Right lobe of liver (tissue), 6 donors: ENCODE measurements around the gene NLGN4X. TPM values are rescaled to one million over a fixed set of nuclear protein-coding genes. Genes with fewer than 3 reads are reported as not detected.

Source experiments
- ATAC-seq, 4 donors: fragments of 200-7000 bp; cut with Tn5 transposase; one replicate each; pipeline ENCODE4 v1.9.1; 2020; ENCODE audit warnings: mild to moderate bottlenecking in 4 of 4, moderate library complexity in 4 of 4
- DNase-seq, 3 donors: peaks; one replicate each; pipeline ENCODE4 v3.0.0-alpha.2; 2020
- H3K27ac ChIP-seq, 3 donors: fragments of 200-600 bp; one replicate each; pipeline ENCODE4 v1.8.0; 2022
- H3K27me3 ChIP-seq, 2 donors: fragments of 200-600 bp; one replicate each; pipeline ENCODE4 v1.8.0; 2022
- H3K36me3 ChIP-seq, 4 donors: fragments of 200-600 bp; sonication (generic) in 1 of 4; one replicate each; pipeline versions ENCODE4 v1.5.1 to v1.8.0; 2017 to 2022; ENCODE audit warnings: control low read depth in 1 of 4
- H3K4me1 ChIP-seq, 4 donors: fragments of 200-600 bp; sonication (generic) in 1 of 4; one replicate each; pipeline versions ENCODE4 v1.5.1 to v1.8.0; 2017 to 2022; ENCODE audit warnings: control low read depth in 1 of 4
- H3K4me3 ChIP-seq, 3 donors: fragments of 200-600 bp; one replicate each; pipeline ENCODE4 v1.8.0; 2022
- H3K9me3 ChIP-seq, 4 donors: fragments of 200-600 bp; sonication (generic) in 1 of 4; one replicate each; pipeline versions ENCODE4 v1.5.1 to v1.8.0; 2017 to 2022; ENCODE audit warnings: control low read depth in 1 of 4
- CTCF ChIP-seq, 4 donors: fragments of 200-600 bp in 3 of 4; fragments of 450-650 bp in 1 of 4; IDR thresholded peaks; one replicate each; pipeline versions ENCODE4 v1.5.1 to v1.8.0; 2016 to 2022; ENCODE audit warnings: antibody characterized with exemption in 4 of 4, mild to moderate bottlenecking in 2 of 4
- POLR2A ChIP-seq: fragments of 450-650 bp; IDR thresholded peaks from one replicate; pipeline ENCODE4 v1.6.1; 2017; ENCODE audit warnings: antibody characterized with exemption, mild to moderate bottlenecking
- WGBS: methylation state at CpG from one replicate; pipeline ENCODE4 v1.1.6; 2018; ENCODE audit warnings: low coverage, low lambda C conversion rate; ENCODE audit not compliant: insufficient coverage; ENCODE audit errors: missing lambda C conversion rate; 5-methylcytosine and 5-hydroxymethylcytosine counted together
- intact Hi-C, 2 donors: fragments of 100-400 bp; cut with DNase I; formaldehyde crosslinking; loops; one replicate each; pipeline versions ENCODE4 v1.11.2 to v1.14.1; 2022
- total RNA-seq, 6 experiments: library from RNA; depleted of rRNA in 2 of 6; stranded (reverse); fragments of >200 nt in 2 of 6; fragmentation: NEBNext Ultra II Directional in 3 of 6; extraction: Animal tissue kit (Norgen Biotek cat#: 25700) in 3 of 6; gene quantifications; one replicate each; pipeline versions ENCODE4 v1.1.0 to v1.2.4, GENCODE V29; 2016 to 2023
- donor health status: DM: no; HTN: yes; CAD: no.
- donor health status: DM: no; HTN: no; CAD: no.
- donor health status: DM: no; HTN: no; CAD: no.
- donor health status: DM: no; HTN: yes; CAD: no.
- donor health status: DM: no; HTN: yes; CAD: no.

NLGN4X gene
- total RNA-seq, 6 experiments from 2014 or later = 0.51 to 1.5 (median 1.1) TPM

DNA sequence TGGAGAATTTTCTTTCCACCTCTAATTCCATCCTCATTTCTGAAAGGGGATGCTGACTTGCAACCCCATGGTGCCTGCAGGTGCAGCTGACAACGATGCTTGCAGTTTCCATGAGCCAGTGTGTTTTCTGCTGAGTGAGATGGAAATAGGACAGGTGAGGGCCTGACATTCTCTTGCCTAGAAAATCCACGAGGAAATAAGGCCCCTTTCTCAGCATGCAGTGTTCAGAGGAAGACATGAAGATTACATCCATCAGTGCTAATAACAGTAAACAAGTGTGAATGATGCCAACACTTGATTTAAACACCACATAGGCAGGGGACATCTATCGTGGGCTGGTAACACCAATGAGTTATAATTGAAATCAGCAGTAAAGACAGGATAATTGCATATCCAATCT lies 237.3 kb downstream of the NLGN4X start:
- no peaks in the 10 kb centered on the region for H3K27me3 ChIP-seq
- TF ChIP-seq CTCF (IDR thresholded peaks at IDR 0.05) = no peak
- no peak for TF ChIP-seq POLR2A
- no peaks in the 10 kb centered on the region for H3K9me3 ChIP-seq
- no peak overlapping the region for H3K4me3 ChIP-seq
- H3K27ac ChIP-seq = no peak overlapping the region
- DNase-seq = no peak
- no peaks in the 10 kb centered on the region for H3K36me3 ChIP-seq
- H3K4me1 ChIP-seq = no peaks in the 10 kb centered on the region
- ATAC-seq = no peak
- WGBS = 40% methylated on average over 3 of the region's 3 CpGs
- intact Hi-C loops = no loop called here

DNA sequence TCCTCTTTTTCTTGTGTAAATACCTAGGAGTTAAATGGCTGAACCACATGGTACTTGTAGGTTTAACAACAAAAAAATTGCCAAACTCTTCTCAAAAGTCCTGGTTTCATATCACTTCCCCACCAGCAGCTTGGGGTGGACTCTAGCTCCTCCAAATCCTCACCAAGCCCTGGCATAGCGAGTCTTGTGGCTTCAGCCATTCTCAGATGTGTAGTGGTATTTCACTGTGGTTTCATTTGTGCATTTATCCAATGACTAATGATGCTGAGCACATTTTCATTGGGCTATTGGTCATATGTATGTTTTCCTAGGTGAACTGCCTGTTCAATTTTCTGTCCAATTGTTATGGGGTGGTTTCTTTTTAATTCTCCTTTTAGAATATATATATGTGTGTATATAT lies 249.3 kb downstream of the NLGN4X start:
- no peaks in the 10 kb centered on the region for H3K9me3 ChIP-seq
- DNase-seq (no peak), ATAC-seq (no peak)
- peaks cover 0 to 5% of the 10 kb centered on the region in 2 donors for H3K27me3 ChIP-seq
- H3K4me3 ChIP-seq = no peak overlapping the region
- TF ChIP-seq POLR2A (no peak), CTCF (IDR thresholded peaks at IDR 0.05) (no peak)
- no peaks in the 10 kb centered on the region for H3K4me1 ChIP-seq
- 36% methylated on average over 1 of the region's 1 CpG for WGBS
- intact Hi-C loops = no loop called here
- no peaks in the 10 kb centered on the region for H3K36me3 ChIP-seq
- H3K27ac ChIP-seq = no peak overlapping the region

DNA sequence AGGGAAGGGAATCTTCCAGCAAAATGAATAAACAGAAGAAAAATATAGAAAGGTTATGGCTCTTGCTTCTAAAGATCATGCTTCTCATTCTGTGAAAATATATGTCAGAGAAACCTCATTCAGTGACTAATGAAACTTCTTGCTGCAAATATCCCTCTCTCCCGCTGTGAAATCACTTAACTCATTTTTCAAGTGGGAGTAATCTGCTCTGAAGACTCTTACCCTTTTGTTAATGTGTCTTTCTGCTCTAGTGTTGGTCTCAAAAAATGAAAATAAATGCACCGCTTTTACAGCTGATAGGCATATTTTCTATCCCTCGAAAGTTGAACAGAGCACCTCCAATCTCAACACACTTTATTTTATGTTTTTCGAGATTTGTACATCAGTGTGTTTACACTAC lies 252.3 kb downstream of the NLGN4X start:
- no peak overlapping the region for H3K27ac ChIP-seq
- DNase-seq (no peak), ATAC-seq (no peak)
- no peaks in the 10 kb centered on the region for H3K9me3 ChIP-seq
- H3K4me3 ChIP-seq = no peak overlapping the region
- intact Hi-C loops = no loop called here
- H3K36me3 ChIP-seq = no peaks in the 10 kb centered on the region
- no peaks in the 10 kb centered on the region for H3K4me1 ChIP-seq
- TF ChIP-seq POLR2A (no peak), CTCF (IDR thresholded peaks at IDR 0.05) (no peak)
- 57% methylated on average over 4 of the region's 4 CpGs for WGBS
- peaks cover 0 to 5% of the 10 kb centered on the region in 2 donors for H3K27me3 ChIP-seq

DNA sequence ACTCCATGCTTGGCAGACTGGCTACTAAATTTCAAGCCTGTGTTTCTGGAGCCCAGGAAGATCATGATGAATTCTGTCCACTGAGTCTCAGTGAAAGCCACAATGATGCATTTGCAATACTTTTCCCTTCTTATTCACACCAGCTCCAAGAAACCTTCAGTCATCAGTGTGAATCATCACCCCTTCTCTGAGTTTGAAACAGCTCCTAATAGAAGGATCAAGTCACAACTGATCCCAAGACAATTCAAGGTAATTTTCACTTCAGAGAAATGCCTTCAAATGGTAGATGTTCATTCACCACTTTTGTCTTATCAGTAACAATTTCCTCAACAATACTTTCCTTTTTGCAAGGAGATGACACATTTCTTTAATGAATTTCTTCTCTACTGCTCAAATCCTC lies 257.4 kb downstream of the NLGN4X start:
- TF ChIP-seq POLR2A (no peak), CTCF (IDR thresholded peaks at IDR 0.05) (no peak)
- DNase-seq (no peak), ATAC-seq (no peak)
- Histone ChIP-seq H3K9me3 (no peaks in the 10 kb centered on the region), H3K4me3 (no peak overlapping the region), H3K4me1 (no peaks in the 10 kb centered on the region), H3K27ac (no peak overlapping the region), H3K36me3 (no peaks in the 10 kb centered on the region), H3K27me3 (no peaks in the 10 kb centered on the region)
- intact Hi-C loops = no loop called here

DNA sequence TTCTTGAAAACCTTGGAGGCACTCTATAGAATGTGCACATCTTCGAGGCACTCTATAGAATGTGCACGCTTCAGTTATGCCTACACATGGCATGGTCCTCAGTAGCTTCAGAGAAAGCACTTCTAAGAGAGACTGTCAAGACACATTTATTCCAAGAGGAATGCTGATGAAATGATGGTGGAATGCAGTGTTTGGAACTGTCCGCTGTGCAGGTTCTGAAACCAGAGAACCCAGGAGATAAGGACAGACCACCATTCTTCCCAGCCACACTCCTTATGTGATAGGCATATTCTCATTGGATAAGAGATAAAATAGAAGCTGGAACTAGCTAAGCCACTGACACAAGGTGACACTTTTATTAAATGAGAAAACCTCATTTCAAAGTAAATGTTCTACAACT lies 263.3 kb downstream of the NLGN4X start:
- Histone ChIP-seq H3K4me1 (no peaks in the 10 kb centered on the region), H3K27me3 (no peaks in the 10 kb centered on the region), H3K9me3 (no peaks in the 10 kb centered on the region), H3K4me3 (no peak overlapping the region), H3K27ac (no peak overlapping the region), H3K36me3 (no peaks in the 10 kb centered on the region)
- WGBS = 66% methylated on average over 3 of the region's 3 CpGs
- no peak for DNase-seq
- intact Hi-C loops = no loop called here
- ATAC-seq = no peak
- TF ChIP-seq CTCF (IDR thresholded peaks at IDR 0.05) (no peak), POLR2A (no peak)
